Naive thymus-derived CD4-positive, alpha-beta T cell (primary cell): Measurements from ENCODE around the gene ANO9. TPM values are rescaled to one million over a fixed set of nuclear protein-coding genes. Genes with fewer than 3 reads are reported as not detected.
A peak's percentile ranks its signal among the peaks of the same experiment; 100 is the strongest.

Experiments
- ATAC-seq: fragments of 150-1000 bp; cut with Tn5 transposase; 2 replicates; pipeline ENCODE4 v1.10.0; 2021; ENCODE audit warnings: mild to moderate bottlenecking, moderate library complexity
- CTCF ChIA-PET: fragments of 350-600 bp; sonication (Branson Sonifier 250); formaldehyde crosslinking; loops from one replicate; lab custom pipeline; 2021; ENCODE audit warnings: antibody characterized with exemption; lab: Charles Lee
- POLR2A ChIA-PET: fragments of 350-600 bp; sonication (Branson Sonifier 250); formaldehyde crosslinking; loops from one replicate; lab custom pipeline; 2021; ENCODE audit warnings: antibody characterized with exemption, inconsistent platforms; lab: Charles Lee
- DNase-seq, 9 donors: peaks; one replicate each; pipeline versions ENCODE4 v3.0.0 to v3.0.0-alpha.2; 2020 to 2022; ENCODE audit warnings: mixed read lengths in 1 of 9
- H3K27ac ChIP-seq: one replicate; pipeline ENCODE4 v1.7.0; 2013; ENCODE audit warnings: mild to moderate bottlenecking, low read depth, low read length, moderate library complexity
- H3K27me3 ChIP-seq, 2 donors: one replicate each; pipeline ENCODE4 v1.7.0; 2013; ENCODE audit warnings: low read length in 2 of 2, mild to moderate bottlenecking in 2 of 2, moderate library complexity in 2 of 2; ENCODE audit not compliant: control insufficient read depth in 2 of 2, insufficient read depth in 2 of 2
- H3K36me3 ChIP-seq, 3 experiments: 1 replicate in 2 of 3; 2 replicates in 1 of 3; pipeline ENCODE4 v1.7.0; 2013; ENCODE audit warnings: low read length in 3 of 3, mild to moderate bottlenecking in 3 of 3, moderate library complexity in 1 of 3; ENCODE audit not compliant: insufficient read depth in 3 of 3, control insufficient read depth in 2 of 3
- H3K4me1 ChIP-seq, 2 donors: one replicate each; pipeline ENCODE4 v1.7.0; 2013; ENCODE audit warnings: low read length in 2 of 2, mild to moderate bottlenecking in 2 of 2, moderate library complexity in 1 of 2; ENCODE audit not compliant: control insufficient read depth in 2 of 2, insufficient read depth in 2 of 2
- H3K4me3 ChIP-seq: 2 replicates; pipeline ENCODE4 v1.7.0; 2013; ENCODE audit warnings: mild to moderate bottlenecking, low read length
- H3K9me3 ChIP-seq, 3 experiments: 1 replicate in 2 of 3; 2 replicates in 1 of 3; pipeline ENCODE4 v1.7.0; 2013; ENCODE audit warnings: low read length in 3 of 3; ENCODE audit not compliant: control insufficient read depth in 2 of 3
- H3K27ac Mint-ChIP-seq, 9 donors: one replicate each; pipeline ENCODE4 v1.8.0; 2020 to 2022; ENCODE audit warnings: mixed read lengths in 9 of 9, mild to moderate bottlenecking in 8 of 9, moderate library complexity in 5 of 9, inconsistent platforms in 2 of 9
- H3K27me3 Mint-ChIP-seq, 5 donors: one replicate each; pipeline ENCODE4 v1.8.0; 2021 to 2022; ENCODE audit warnings: mixed read lengths in 5 of 5, mild to moderate bottlenecking in 1 of 5
- H3K36me3 Mint-ChIP-seq, 5 donors: one replicate each; pipeline ENCODE4 v1.8.0; 2020 to 2022; ENCODE audit warnings: mixed read lengths in 5 of 5, mild to moderate bottlenecking in 3 of 5, inconsistent platforms in 1 of 5
- H3K4me1 Mint-ChIP-seq, 7 donors: one replicate each; pipeline ENCODE4 v1.8.0; 2020 to 2022; ENCODE audit warnings: mixed read lengths in 7 of 7, mild to moderate bottlenecking in 3 of 7, inconsistent platforms in 1 of 7
- H3K4me3 Mint-ChIP-seq, 10 donors: one replicate each; pipeline ENCODE4 v1.8.0; 2020 to 2022; ENCODE audit warnings: mild to moderate bottlenecking in 10 of 10, mixed read lengths in 10 of 10, moderate library complexity in 6 of 10, inconsistent platforms in 2 of 10
- H3K9me3 Mint-ChIP-seq, 11 donors: one replicate each; pipeline ENCODE4 v1.8.0; 2020 to 2022; ENCODE audit warnings: mixed read lengths in 11 of 11, mild to moderate bottlenecking in 4 of 11, inconsistent platforms in 1 of 11, moderate library complexity in 1 of 11
- intact Hi-C, 2 donors: fragments of 100-400 bp; cut with micrococcal nuclease; formaldehyde crosslinking; loops; one replicate each; pipeline ENCODE4 v1.15.1; 2023
- polyA plus RNA-seq, 2 donors: library from polyadenylated mRNA; unstranded; fragments of 300-500 nt; fragmentation: Illumina TruSeq; gene quantifications; one replicate each; pipeline ENCODE4 v1.2.3, GENCODE V29; 2021
- total RNA-seq, 6 experiments: library from RNA in 5 of 6; stranded (reverse) in 5 of 6; gene quantifications; 1 replicate in 5 of 6; 2 replicates in 1 of 6; pipeline ENCODE4 v1.2.3 and lab custom pipeline; 2021 to 2026

ANO9 gene
- total and polyA plus RNA-seq, 7 experiments from 2014 or later: 9.0 to 107 (median 92.2) TPM

- peaks cover 0 to 35% (median 0%) of the 10 kb centered on the region in 3 experiments for H3K36me3 ChIP-seq
- H3K9me3 Mint-ChIP-seq: no peaks in the 10 kb centered on the region
- H3K27me3 Mint-ChIP-seq: no peaks in the 10 kb centered on the region
- H3K4me3 Mint-ChIP-seq: no peak overlapping the region
- H3K27me3 ChIP-seq: no peaks in the 10 kb centered on the region
- no peak overlapping the region for H3K27ac ChIP-seq
- no peak overlapping the region for H3K4me3 ChIP-seq
- no peaks in the 10 kb centered on the region for H3K4me1 ChIP-seq
- ATAC-seq (no peak), DNase-seq (no peak)
- ChIA-PET CTCF (no interaction called here), POLR2A (no interaction called here)
- intact Hi-C loops: no loop called here
- no peaks in the 10 kb centered on the region for H3K4me1 Mint-ChIP-seq
- H3K27ac Mint-ChIP-seq: no peak overlapping the region
- H3K9me3 ChIP-seq: no peaks in the 10 kb centered on the region
- H3K36me3 Mint-ChIP-seq: no peaks in the 10 kb centered on the region
Observed at GRCh38 chr11:488992-489391, 47.2 kb upstream of the ANO9 start.

- intact Hi-C loops: no loop called here
- Histone ChIP-seq H3K27ac (no peak overlapping the region), H3K27me3 (no peaks in the 10 kb centered on the region), H3K4me1 (no peaks in the 10 kb centered on the region), H3K36me3 (peaks cover 0 to 32% (median 0%) of the 10 kb centered on the region in 3 experiments), H3K9me3 (no peaks in the 10 kb centered on the region), H3K4me3 (no peak overlapping the region)
- ATAC-seq (no peak), DNase-seq (no peak)
- ChIA-PET POLR2A (no interaction called here), CTCF (no interaction called here)
- Mint-ChIP-seq H3K4me3 (no peak overlapping the region), H3K4me1 (no peaks in the 10 kb centered on the region), H3K36me3 (no peaks in the 10 kb centered on the region), H3K27ac (no peak overlapping the region), H3K9me3 (no peaks in the 10 kb centered on the region), H3K27me3 (no peaks in the 10 kb centered on the region)
Observed at GRCh38 chr11:488579-488978, 46.8 kb upstream of the ANO9 start.

- no peaks in the 10 kb centered on the region for H3K4me1 Mint-ChIP-seq
- Histone ChIP-seq H3K27ac (no peak overlapping the region), H3K36me3 (peaks cover 0 to 28% (median 0%) of the 10 kb centered on the region in 3 experiments), H3K4me1 (no peaks in the 10 kb centered on the region), H3K4me3 (no peak overlapping the region), H3K27me3 (no peaks in the 10 kb centered on the region), H3K9me3 (no peaks in the 10 kb centered on the region)
- intact Hi-C loops: no loop called here
- no peak overlapping the region for H3K4me3 Mint-ChIP-seq
- ChIA-PET POLR2A (no interaction called here), CTCF (no interaction called here)
- H3K9me3 Mint-ChIP-seq: no peaks in the 10 kb centered on the region
- DNase-seq (no peak), ATAC-seq (no peak)
- no peaks in the 10 kb centered on the region for H3K36me3 Mint-ChIP-seq
- no peak overlapping the region for H3K27ac Mint-ChIP-seq
- H3K27me3 Mint-ChIP-seq: no peaks in the 10 kb centered on the region
Observed at GRCh38 chr11:488062-488461, 46.3 kb upstream of the ANO9 start.

- Mint-ChIP-seq H3K9me3 (no peaks in the 10 kb centered on the region), H3K36me3 (no peaks in the 10 kb centered on the region), H3K4me3 (no peak overlapping the region), H3K27me3 (no peaks in the 10 kb centered on the region), H3K4me1 (no peaks in the 10 kb centered on the region), H3K27ac (no peak overlapping the region)
- CTCF ChIA-PET: no interaction called here
- Histone ChIP-seq H3K4me3 (no peak overlapping the region), H3K27me3 (no peaks in the 10 kb centered on the region), H3K36me3 (peaks cover 0 to 25% (median 0%) of the 10 kb centered on the region in 3 experiments), H3K9me3 (no peaks in the 10 kb centered on the region), H3K4me1 (no peaks in the 10 kb centered on the region), H3K27ac (no peak overlapping the region)
- ATAC-seq: no peak
- POLR2A ChIA-PET: no interaction called here
- intact Hi-C loops: no loop called here
- DNase-seq: no peak
Observed at GRCh38 chr11:487571-488021, 45.8 kb upstream of the ANO9 start.

GRCh38 chr11:486189-486588 is 44.4 kb upstream of the ANO9 start:
- no peaks in the 10 kb centered on the region for H3K9me3 Mint-ChIP-seq
- H3K9me3 ChIP-seq: no peaks in the 10 kb centered on the region

GRCh38 chr11:484616-485015 is 42.8 kb upstream of the ANO9 start:
- no peak overlapping the region for H3K27ac Mint-ChIP-seq
- peaks cover 0 to 8% (median 0%) of the 10 kb centered on the region in 3 experiments for H3K36me3 ChIP-seq

More at GRCh38 chr11:486189-486588, 44.4 kb upstream of the ANO9 start:
- CTCF ChIA-PET: no interaction called here
- Histone ChIP-seq H3K4me1 (no peaks in the 10 kb centered on the region), H3K36me3 (peaks cover 0 to 23% (median 0%) of the 10 kb centered on the region in 3 experiments), H3K27me3 (no peaks in the 10 kb centered on the region), H3K4me3 (no peak overlapping the region), H3K27ac (no peak overlapping the region)
- no peak overlapping the region for H3K4me3 Mint-ChIP-seq
- DNase-seq (no peak), ATAC-seq (no peak)
- peaks cover 0 to 4% (median 0%) of the 10 kb centered on the region in 5 donors for H3K36me3 Mint-ChIP-seq
- POLR2A ChIA-PET: no interaction called here
- H3K4me1 Mint-ChIP-seq: no peaks in the 10 kb centered on the region
- no peaks in the 10 kb centered on the region for H3K27me3 Mint-ChIP-seq
- intact Hi-C loops: no loop called here
- no peak overlapping the region for H3K27ac Mint-ChIP-seq

GRCh38 chr11:479311-479710 is 37.5 kb upstream of the ANO9 start:
- ChIA-PET POLR2A (no interaction called here), CTCF (no interaction called here)
- Histone ChIP-seq H3K36me3 (peaks cover 0 to 6% (median 0%) of the 10 kb centered on the region in 3 experiments), H3K4me3 (no peak overlapping the region), H3K27me3 (no peaks in the 10 kb centered on the region), H3K4me1 (no peaks in the 10 kb centered on the region), H3K27ac (no peak overlapping the region), H3K9me3 (no peaks in the 10 kb centered on the region)
- H3K27ac Mint-ChIP-seq: peak overlapping the region in 1 of 9 donors; percentile 22
- ATAC-seq: no peak
- H3K27me3 Mint-ChIP-seq: no peaks in the 10 kb centered on the region
- no peaks in the 10 kb centered on the region for H3K4me1 Mint-ChIP-seq
- intact Hi-C loops: no loop called here
- no peak for DNase-seq
- H3K9me3 Mint-ChIP-seq: no peaks in the 10 kb centered on the region
- peaks cover 0 to 16% (median 0%) of the 10 kb centered on the region in 5 donors for H3K36me3 Mint-ChIP-seq
- H3K4me3 Mint-ChIP-seq: no peak overlapping the region

More at GRCh38 chr11:484616-485015, 42.8 kb upstream of the ANO9 start:
- ChIA-PET POLR2A (no interaction called here), CTCF (no interaction called here)
- intact Hi-C loops: no loop called here
- Histone ChIP-seq H3K4me3 (no peak overlapping the region), H3K27me3 (no peaks in the 10 kb centered on the region), H3K27ac (no peak overlapping the region), H3K4me1 (no peaks in the 10 kb centered on the region), H3K9me3 (no peaks in the 10 kb centered on the region)
- Mint-ChIP-seq H3K9me3 (no peaks in the 10 kb centered on the region), H3K4me3 (no peak overlapping the region), H3K4me1 (no peaks in the 10 kb centered on the region), H3K27me3 (no peaks in the 10 kb centered on the region), H3K36me3 (peaks cover 0 to 7% (median 0%) of the 10 kb centered on the region in 5 donors)
- DNase-seq (no peak), ATAC-seq (no peak)
